HG03135 (cell line): ENCODE data around the gene CARD11.
A peak's percentile ranks its signal among the peaks of the same experiment; 100 is the strongest.

Experiments used
- ATAC-seq: cut with Tn5 transposase; IDR thresholded peaks from one replicate; pipeline ENCODE4 v1.9.1; 2021; ENCODE audit warnings: mild to moderate bottlenecking, moderate library complexity; ENCODE audit not compliant: unreplicated experiment

Gene CARD11

GRCh38 chr7:2912684-2913439 is 130.8 kb downstream of the CARD11 start:
- no peak for ATAC-seq

- ATAC-seq = no peak
Observed at GRCh38 chr7:2911466-2911865, 132.2 kb downstream of the CARD11 start.

DNA sequence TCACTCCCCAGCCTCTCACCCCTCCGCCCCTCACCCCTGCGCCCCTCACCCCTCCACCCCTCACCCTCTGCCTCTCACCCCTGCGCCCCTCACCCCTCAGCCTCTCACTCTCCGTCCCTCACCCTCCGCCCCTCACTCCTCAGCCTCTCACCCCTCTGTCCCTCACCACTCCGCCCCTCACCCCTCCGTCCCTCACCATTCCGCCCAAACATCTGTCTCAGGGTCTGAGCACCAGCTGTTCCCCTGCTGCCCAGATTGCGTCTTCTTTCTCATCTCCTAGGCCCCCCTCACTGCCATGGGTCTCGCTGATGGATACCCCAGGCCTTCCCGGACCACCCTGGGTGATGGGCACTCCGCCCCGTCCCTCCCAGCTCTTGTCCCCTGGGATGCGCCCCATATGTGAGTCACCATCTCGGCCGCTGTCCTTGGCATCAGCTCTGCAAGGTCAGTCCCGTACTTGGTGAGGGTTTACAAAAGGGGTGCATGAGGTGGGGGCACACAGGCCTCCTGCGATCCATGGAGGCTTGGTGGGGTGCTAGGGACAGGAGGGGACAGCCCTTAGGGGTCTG is 134.1 kb downstream of the CARD11 start:
- no peak for ATAC-seq

DNA sequence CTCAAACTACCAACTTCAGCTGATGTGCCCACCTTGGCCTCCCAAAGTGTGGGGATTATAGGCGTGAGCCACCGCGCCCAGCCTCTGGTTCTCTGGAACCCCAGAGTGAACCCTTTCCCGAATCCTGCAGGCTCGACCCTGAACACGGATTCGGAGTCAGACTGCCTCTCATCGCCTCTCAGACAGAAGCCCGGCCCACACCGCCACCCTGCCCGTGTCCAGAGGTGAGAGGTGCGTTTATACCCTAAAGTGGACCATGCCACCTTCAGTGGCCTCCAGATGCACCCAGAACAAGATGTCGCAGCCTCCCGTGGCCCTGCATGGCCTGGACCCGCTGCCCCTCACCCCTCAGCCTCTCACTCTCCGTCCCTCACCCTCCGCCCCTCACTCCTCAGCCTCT is 134.6 kb downstream of the CARD11 start:
- no peak for ATAC-seq

DNA sequence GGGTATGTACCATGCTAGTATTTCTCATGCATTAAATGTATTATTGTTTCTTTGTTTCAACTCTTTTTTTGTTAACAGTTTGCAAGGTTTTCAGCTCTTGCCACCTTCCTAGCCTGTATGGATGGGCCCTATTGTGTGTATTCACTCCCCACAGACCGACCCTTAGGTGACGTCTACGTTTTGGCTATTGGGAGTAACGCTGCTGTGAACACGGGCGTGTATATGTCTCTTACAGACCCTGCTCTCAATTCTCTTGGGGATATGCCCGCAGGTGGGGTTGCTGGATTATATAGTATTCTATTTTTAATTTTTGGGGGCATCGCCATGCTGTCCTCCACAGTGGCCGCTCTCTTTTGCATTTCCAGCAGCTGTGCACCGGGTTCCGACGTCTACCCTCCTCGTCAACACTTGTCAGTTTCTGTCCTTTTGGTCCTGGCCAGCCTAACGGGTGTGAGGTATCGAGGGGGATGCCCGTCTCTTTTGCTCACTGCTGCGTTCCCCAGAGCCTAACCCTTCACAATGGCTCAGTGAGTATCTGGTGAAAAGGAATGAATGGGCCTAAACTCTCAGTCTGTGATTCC is 135.5 kb downstream of the CARD11 start:
- ATAC-seq = no peak

DNA sequence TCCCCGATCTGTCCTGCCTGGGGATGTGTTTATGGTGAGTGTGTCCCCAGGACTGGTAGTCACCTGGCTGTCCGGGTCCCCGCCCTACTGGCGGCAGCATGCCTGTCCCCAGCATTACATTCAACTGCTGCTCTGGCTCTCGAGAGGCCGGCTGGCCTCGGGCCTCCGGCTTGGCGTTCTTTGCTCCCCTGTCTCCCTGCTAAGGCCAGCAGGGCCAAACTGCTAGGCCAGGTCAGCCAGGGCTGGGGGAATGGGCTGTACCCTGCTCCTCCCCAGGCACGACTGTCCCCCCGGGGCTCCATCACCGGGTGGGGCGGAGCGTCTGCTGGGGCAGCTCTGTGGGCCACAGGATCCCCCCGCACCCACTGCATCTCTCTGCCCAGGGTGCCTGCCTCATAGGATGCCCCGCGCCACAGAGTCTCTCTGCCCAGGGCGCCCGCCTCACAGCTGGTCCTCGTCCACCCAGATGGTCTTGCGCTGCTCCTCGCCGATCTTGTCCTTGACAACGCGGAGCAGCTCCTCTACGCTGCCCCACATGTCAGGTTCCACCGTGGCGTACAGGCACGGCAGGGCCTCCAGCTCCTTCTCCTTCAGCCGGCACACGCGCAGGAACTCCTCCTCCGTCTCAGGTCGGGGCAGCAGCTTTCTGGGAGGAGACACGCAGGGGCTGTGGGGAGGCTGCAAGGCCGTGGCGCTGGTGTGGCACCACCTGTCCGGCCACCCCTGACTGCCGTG is 137.3 kb downstream of the CARD11 start:
- no peak for ATAC-seq

DNA sequence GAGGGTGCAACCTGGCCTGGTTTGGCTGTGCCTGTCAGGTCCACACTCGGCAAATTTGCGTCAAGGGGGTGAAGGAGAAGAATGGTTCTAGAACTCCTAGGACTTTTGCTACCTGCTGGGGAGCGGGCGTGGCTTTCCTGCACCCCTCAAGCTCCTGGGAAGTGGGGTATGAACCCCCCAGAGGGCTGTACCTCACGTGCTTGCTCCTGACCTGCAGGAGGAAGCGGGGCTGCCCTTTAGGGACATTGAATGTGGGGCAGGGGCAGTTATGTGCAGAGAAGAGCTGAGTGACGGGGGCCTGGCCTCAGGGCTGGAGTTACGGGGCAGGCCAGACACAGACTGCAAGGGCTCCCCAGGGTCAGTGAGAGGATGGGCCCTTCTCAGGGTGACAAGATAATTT is 138.2 kb downstream of the CARD11 start:
- ATAC-seq = no peak

- ATAC-seq = no peak
Observed at GRCh38 chr7:2905027-2905426, 138.6 kb downstream of the CARD11 start.

GRCh38 chr7:2904202-2904601 is 139.5 kb downstream of the CARD11 start:
- no peak for ATAC-seq

DNA sequence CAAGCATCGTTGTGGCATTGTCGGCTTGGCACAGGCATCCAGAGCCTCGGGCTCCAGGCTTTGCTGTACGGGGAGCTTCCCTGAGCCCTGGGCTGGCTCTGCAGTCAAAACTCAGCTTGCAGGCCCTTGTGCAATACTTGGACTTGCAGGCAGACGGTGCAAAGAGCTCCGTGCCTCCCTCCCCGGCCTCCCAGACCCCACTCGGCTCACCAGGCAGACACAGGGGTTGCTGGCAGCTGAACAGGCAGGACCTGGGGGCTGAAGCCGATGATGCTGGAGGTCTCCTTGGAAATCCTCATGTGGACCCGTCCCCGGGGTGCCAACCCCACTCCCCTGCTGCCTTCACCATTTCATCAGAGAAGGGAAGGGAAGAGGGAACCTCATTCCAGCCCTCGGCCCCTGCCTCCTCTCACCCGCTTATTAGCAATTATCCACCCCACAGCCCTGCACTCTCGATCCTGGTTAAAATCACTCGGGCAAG is 139.9 kb downstream of the CARD11 start:
- ATAC-seq = no peak

DNA sequence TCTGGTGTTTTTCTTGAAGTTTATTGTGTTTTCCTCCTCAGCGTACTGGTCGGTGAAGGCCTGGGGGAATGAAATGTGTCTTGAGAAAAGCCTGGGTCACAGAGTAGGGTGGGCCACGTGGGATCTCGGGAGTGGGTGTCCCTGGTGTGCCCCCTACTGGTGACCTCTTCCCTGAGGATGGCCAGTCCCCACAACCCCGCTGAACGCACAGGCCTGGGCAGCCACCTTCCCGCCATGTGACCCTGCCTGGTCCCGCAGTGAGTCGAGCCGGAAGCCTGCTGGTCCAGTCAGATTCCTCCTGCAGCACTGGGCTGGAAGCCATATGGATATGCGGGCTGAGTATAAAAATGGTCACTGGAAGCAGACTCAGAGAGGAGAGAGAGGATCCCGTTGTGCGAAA is 146.6 kb downstream of the CARD11 start:
- ATAC-seq = no peak

DNA sequence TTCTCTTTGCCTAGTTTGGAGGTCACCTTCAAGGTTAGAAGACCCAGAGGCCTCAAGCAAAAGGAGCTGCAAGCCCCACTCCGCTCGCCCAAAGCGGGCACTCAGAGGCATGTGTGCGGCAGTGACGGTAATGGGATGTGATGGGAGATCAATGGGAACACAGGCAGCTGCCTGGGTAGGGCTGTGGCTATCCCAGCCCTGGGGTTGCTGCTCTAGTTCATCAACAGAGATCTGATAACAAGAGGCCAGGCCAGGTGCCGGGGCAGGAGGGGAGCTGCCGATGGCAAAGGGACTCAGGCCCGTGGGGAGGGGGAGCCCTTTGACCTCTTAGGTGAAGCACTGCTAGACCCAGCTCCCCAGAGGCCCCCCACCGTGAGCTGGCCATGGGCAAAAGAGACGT is 147.5 kb downstream of the CARD11 start:
- no peak for ATAC-seq

GRCh38 chr7:2894118-2894940 is 149.3 kb downstream of the CARD11 start:
- peak; percentile 74 for ATAC-seq

GRCh38 chr7:2893411-2893861 is 150.2 kb downstream of the CARD11 start:
- ATAC-seq = no peak

- ATAC-seq = no peak
Observed at GRCh38 chr7:2892549-2892948, 151.1 kb downstream of the CARD11 start.

DNA sequence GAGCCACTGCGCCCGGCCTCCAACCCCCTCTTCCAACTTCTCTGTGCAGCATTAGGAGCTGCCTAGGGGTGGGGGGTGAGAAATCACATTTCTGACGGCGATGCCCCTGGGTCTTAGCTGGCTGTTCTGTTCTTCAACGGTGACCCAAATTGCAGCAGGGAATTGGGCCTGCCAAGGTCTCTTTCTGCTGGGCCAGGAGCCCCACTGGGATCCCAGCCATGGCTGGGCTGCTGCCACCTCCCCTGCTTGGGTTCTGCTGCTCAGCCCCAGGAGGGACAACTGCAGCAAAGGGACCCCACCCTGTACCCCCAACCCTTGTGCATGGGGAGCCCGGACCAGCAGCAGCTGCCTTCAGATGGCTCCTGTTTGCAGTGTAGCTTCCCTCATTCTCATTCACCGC is 155.9 kb downstream of the CARD11 start:
- no peak for ATAC-seq

DNA sequence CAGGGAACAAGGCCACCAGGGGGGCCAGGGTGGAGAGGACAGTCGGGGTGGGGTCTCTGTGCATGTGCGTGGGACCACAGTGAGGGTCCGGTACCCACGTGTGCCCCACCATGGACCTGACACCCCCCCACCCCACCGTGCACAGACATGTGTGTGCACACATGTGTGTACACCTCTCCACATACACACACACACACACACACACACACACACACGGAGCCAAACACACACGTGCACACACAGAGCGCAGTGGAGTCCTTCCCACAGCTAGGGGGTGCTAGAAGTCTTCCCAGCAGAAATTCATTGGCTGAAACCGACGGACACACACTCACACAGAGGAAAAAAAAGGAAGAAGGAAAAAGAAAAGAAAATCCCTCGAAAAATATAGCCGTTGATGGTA is 156.8 kb downstream of the CARD11 start:
- no peak for ATAC-seq

DNA sequence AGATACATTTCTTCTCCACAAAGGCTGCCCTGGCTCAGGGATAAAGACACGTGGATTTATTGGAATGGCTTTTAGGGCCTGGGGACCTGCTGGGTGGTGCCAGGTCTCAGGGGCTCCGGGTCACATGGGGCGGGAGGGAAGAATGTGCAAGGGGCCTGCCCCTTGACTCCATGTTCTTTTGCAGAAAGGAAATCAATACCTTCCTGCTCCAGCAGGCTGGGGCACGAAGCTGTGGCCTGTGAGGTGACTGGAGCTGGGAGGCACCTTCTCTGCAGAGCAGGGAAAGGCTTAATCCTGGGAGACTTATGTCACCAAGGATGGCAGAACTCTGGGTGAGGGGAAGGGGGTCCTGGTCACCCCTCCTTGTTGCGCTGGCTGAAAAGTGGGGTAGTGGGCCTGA is 157.3 kb downstream of the CARD11 start:
- no peak for ATAC-seq

DNA sequence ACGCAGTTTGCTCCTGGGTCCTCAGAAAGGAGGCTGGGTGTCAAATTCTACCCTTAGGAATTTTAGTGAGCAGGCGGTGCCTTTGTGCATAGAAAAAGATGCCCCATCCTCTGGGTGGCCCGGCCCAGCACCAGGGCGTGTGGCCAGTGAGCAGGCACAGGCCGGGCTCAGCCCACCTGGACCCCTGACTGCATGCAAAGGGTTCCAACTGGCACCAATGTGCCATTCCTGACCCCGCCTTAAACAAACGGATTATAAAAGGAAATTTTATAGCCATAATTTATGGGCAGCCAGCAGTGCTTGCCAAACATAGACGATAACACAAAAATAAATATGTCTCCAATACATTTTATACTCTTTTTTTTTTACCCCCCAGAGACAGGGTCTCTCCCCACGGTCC is 159.5 kb downstream of the CARD11 start:
- no peak for ATAC-seq

DNA sequence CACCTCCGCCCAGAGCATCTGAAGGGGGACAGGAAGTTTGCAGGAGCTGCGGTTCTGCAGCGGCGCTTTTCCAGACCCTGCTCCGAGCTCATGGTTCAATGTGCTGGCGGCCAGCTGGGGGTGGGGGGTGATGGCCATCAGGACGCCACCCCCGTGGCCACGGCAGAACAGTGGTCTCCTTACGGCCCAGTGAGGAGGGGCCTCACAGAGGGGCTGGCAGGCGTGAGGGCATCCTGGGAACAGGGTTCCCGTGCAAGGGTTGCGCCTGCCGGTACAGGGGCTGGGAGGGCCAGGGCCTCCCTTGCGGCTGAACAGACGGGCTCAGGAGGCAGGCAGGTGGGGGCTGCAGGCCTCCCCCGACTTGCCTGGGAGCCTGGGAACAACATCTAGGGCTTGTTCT is 160.6 kb downstream of the CARD11 start:
- ATAC-seq = no peak

- no peak for ATAC-seq
Observed at GRCh38 chr7:2882111-2882510, 161.6 kb downstream of the CARD11 start.
